ENCODE data around the gene PALM2AKAP2. TPM values are rescaled to one million over a fixed set of nuclear protein-coding genes. Genes with fewer than 3 reads are reported as not detected.

The PALM2AKAP2 gene
- total RNA-seq, 2 donors from 2014 or later, result 0.98 to 2.7 TPM

DNA sequence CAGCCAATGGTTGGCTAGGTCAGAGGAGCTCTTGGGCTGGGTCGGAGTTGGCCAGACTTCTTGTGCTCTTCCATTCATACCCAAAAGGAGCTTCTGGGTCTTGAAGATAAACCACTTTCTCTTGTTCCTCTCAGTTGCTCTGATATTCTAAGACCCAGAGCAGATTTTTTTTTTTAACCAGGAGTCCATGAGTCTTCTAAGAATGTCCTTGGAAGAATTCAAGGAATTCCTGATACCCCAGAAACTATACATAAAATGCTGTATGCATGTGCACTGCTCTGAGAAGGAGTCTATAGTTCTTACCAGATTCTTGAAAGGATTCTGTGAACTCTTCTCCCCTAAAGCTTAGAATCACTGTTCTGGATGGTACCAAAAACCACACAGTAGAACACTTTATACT lies 9.9 kb upstream of the PALM2AKAP2 start:
- DNase-seq, result no peak
- intact Hi-C loops (cut with DNase I, micrococcal nuclease), result no loop called here

GRCh38 chr9:109771087-109771486 lies 8.9 kb upstream of the PALM2AKAP2 start:
- intact Hi-C loops (cut with DNase I, micrococcal nuclease), result no loop called here
- ATAC-seq (no peak), DNase-seq (no peak)

More for the DNA sequence above, 9.9 kb upstream of the PALM2AKAP2 start:
- ATAC-seq, result no peak

DNA sequence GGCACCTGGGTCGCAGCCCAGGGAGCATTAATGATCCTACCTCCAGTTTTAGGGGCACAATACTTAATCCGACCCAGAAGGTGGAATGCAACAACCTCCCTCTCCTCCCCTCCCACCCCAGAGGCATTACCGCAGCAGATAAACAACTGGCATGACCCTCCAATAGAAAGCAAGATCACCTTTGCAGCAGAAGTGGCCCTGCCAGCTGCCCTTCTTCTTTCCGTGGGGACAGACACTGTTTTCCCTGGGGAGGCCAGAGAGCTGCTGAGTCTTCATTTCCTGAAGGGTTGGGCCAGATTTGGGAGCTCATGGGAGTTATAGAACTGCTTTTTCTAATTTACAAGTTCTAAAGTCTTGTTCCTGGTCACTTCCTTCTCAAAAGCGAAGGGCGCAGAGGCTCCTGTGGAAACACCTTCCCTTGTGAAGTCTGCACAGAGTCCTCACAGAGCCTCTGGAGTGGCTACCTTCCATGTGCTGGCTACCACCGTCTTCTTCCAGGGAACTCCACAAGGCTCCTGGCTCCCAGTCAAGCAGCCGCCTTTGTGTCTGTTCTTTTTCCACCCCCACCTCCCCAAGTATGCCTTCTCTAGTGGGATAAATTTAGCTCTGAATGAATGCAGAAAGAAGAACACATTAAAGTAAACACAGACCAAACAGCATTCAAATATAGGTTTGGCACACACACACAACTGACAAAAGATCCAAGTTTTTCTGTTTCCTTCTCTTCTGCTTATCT lies 8.0 kb upstream of the PALM2AKAP2 start:
- no peak for ATAC-seq
- intact Hi-C loops (cut with DNase I, micrococcal nuclease), result no loop called here
- DNase-seq, result peak in 1 of 2 donors; percentile 7

GRCh38 chr9:109775516-109775915 lies 4.5 kb upstream of the PALM2AKAP2 start:
- ATAC-seq, result no peak
- intact Hi-C loops (cut with DNase I, micrococcal nuclease), result no loop called here
- no peak for DNase-seq

GRCh38 chr9:109776391-109776790 lies 3.6 kb upstream of the PALM2AKAP2 start:
- intact Hi-C loops (cut with DNase I, micrococcal nuclease), result no loop called here
- ATAC-seq (no peak), DNase-seq (no peak)

GRCh38 chr9:109780453-109781033 lies 545 bp downstream of the PALM2AKAP2 start:
- intact Hi-C loops (cut with DNase I, micrococcal nuclease), result no loop called here
- no peak for ATAC-seq
- DNase-seq, result no peak

DNA sequence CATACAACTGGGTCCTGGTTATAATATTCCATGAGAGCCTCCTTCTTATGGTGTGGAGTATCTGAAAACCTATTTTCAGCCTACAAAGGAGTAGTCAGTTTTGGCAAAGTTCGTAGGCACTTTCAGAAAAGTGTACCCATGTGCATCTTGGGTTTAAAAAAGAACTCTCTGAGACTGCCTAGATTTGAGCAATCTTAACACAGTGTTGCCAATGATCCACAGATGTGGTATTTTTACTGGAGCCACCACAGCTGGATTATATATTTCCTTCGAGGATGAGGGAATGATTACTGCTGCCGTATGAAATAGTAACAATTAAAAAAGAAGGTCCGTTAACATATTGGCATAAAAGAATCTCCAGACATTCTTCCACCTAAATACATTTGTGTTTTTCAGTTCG lies 1.1 kb downstream of the PALM2AKAP2 start:
- DNase-seq (no peak), ATAC-seq (no peak)
- intact Hi-C loops (cut with DNase I, micrococcal nuclease), result no loop called here

- intact Hi-C loops (cut with DNase I, micrococcal nuclease), result no loop called here
- DNase-seq (no peak), ATAC-seq (no peak)
Observed at GRCh38 chr9:109781541-109782197, 1.7 kb downstream of the PALM2AKAP2 start.

- ATAC-seq, result no peak
- intact Hi-C loops (cut with DNase I, micrococcal nuclease), result no loop called here
- DNase-seq, result no peak
Observed at GRCh38 chr9:109787735-109788134, 7.7 kb downstream of the PALM2AKAP2 start.

DNA sequence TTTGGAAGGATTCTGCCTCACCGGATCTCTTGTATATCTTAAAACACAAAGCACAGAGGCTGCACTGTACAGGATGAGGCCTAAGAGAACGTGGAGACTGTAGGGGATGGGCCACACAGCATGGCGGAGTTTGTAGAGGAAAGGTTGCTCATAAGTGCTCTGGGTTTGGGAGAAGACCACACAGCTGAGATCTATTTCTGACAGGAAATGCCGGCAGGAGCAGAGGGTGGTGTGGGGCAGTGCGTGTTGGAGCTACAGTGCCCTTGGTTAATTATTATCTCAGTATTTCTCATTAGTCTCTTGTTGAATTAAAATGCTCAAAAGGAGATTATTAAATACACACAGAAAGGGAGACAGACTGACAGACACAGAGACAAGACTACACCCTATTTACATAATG lies 9.6 kb downstream of the PALM2AKAP2 start:
- ATAC-seq, result no peak
- no peak for DNase-seq
- intact Hi-C loops (cut with DNase I, micrococcal nuclease), result no loop called here

DNA sequence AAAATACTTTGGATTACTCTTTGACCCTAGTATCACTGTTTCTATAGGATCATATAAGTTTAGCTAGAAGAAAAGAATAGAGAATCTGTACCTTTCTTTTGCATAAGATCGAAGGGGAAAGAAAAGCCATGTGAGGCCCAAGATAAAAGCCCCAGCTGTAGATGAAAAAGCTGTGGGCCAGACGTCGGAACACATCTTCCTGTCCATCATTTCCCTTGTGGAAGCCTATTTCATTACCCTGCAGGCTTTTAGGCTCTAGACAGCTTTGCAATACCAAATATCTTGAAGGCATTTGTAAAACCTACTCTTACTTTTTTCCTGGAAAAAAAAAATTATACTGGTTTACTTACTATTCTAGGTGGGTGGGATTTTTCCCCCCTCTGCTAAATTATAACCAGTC lies 10.0 kb downstream of the PALM2AKAP2 start:
- DNase-seq (no peak), ATAC-seq (no peak)
- intact Hi-C loops (cut with DNase I, micrococcal nuclease), result no loop called here

- intact Hi-C loops (cut with DNase I, micrococcal nuclease), result no loop called here
- ATAC-seq (no peak), DNase-seq (no peak)
Observed at GRCh38 chr9:109791003-109791677, 11.1 kb downstream of the PALM2AKAP2 start.

GRCh38 chr9:109791747-109792146 lies 11.7 kb downstream of the PALM2AKAP2 start:
- DNase-seq, result no peak

GRCh38 chr9:109792951-109793546 lies 13.1 kb downstream of the PALM2AKAP2 start:
- ATAC-seq, result no peak
- DNase-seq, result no peak
- intact Hi-C loops (cut with DNase I, micrococcal nuclease), result no loop called here

More at GRCh38 chr9:109791747-109792146, 11.7 kb downstream of the PALM2AKAP2 start:
- intact Hi-C loops (cut with DNase I, micrococcal nuclease), result no loop called here
- no peak for ATAC-seq

GRCh38 chr9:109793921-109794320 lies 13.9 kb downstream of the PALM2AKAP2 start:
- no peak for DNase-seq
- no peak for ATAC-seq
- intact Hi-C loops (cut with DNase I, micrococcal nuclease), result no loop called here

GRCh38 chr9:109794361-109795012 lies 14.5 kb downstream of the PALM2AKAP2 start:
- intact Hi-C loops (cut with DNase I, micrococcal nuclease), result no loop called here
- no peak for DNase-seq
- ATAC-seq, result no peak

- intact Hi-C loops (cut with DNase I, micrococcal nuclease), result no loop called here
- DNase-seq, result no peak
- ATAC-seq, result no peak
Observed at GRCh38 chr9:109795613-109796012, 15.6 kb downstream of the PALM2AKAP2 start.

- ATAC-seq (no peak), DNase-seq (no peak)
- intact Hi-C loops (cut with DNase I, micrococcal nuclease), result no loop called here
Observed at GRCh38 chr9:109796078-109796477, 16.1 kb downstream of the PALM2AKAP2 start.

DNA sequence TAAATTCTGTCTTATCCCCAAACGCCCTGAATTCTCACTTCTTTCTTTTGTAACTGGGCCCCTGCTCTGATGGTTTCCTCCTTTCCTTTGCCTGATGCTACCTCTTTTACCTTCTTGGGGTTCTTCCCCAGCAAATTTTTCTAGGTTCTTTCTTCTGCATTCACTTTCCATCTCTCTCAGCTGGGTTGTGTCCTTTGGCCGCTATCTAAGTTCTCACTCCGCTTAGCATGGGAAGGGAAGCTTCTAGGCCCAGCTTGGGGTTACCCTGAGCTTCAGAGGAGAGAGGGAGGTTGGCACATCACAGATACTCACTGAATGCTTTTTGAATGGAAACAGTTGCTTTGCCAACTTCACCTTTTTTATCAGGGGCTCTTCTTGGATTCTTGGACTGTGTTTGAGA lies 17.0 kb downstream of the PALM2AKAP2 start:
- ATAC-seq (no peak), DNase-seq (no peak)
- intact Hi-C loops (cut with DNase I, micrococcal nuclease), result no loop called here
